Measurements from ENCODE around the gene TTK. TPM values are rescaled to one million over a fixed set of nuclear protein-coding genes. Genes with fewer than 3 reads are reported as not detected.

Gene TTK
- total RNA-seq, 3 donors from 2014 or later = 1.0 to 9.6 (median 2.4) TPM

DNA sequence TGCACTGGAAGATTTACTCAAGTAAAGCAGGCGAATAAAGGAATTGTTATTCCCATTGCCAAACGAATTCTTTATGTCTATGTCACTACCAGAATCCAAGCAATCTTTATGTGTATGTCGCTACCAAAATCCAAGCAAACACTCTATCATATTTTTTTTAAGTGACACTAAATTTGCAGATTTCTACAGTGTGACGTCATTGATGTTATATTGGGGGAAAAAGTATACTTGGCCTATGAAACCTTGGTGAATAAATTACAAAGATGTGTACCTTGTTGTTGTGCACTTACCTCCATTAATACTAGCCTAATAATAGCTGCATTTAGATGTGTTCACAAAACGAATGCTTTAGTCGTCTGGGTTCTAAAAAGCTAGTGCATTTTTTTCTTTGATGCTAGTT lies 957 bp downstream of the TTK start:
- no peaks in the 10 kb centered on the region for H3K4me1 ChIP-seq (ENCODE audit: low read depth)
- intact Hi-C loops (cut with DNase I, micrococcal nuclease) = no loop called here
- ATAC-seq (no peak), DNase-seq (no peak)
- TF ChIP-seq, protein P1, sequence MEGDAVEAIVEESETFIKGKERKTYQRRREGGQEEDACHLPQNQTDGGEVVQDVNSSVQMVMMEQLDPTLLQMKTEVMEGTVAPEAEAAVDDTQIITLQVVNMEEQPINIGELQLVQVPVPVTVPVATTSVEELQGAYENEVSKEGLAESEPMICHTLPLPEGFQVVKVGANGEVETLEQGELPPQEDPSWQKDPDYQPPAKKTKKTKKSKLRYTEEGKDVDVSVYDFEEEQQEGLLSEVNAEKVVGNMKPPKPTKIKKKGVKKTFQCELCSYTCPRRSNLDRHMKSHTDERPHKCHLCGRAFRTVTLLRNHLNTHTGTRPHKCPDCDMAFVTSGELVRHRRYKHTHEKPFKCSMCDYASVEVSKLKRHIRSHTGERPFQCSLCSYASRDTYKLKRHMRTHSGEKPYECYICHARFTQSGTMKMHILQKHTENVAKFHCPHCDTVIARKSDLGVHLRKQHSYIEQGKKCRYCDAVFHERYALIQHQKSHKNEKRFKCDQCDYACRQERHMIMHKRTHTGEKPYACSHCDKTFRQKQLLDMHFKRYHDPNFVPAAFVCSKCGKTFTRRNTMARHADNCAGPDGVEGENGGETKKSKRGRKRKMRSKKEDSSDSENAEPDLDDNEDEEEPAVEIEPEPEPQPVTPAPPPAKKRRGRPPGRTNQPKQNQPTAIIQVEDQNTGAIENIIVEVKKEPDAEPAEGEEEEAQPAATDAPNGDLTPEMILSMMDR (IDR thresholded peaks at IDR 0.05) = no peak
- H3K4me3 ChIP-seq = no peak overlapping the region
- no peaks in the 10 kb centered on the region for H3K9me3 ChIP-seq
- H3K36me3 ChIP-seq (ENCODE audit: low read depth) = no peaks in the 10 kb centered on the region

DNA sequence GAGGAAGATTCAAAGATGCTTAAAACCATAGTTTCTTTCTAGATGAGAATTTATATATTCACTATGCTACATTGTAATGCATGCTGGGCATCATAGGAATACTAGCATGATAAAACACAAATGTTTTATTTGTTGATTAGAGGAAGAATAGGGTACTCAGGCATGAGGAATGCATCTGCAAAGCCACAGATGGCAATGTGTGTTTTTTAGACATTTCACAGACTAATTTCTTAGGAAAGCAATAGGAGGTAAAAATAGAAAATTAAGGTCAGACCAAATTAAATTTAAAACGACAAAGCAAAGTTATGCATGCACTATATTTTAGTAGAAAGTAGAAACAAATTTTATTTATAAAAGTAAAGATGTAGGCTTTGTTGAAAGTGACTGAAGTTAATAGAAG lies 2.1 kb downstream of the TTK start:
- H3K4me1 ChIP-seq (ENCODE audit: low read depth) = no peaks in the 10 kb centered on the region
- no peaks in the 10 kb centered on the region for H3K9me3 ChIP-seq
- ATAC-seq (no peak), DNase-seq (no peak)
- intact Hi-C loops (cut with DNase I, micrococcal nuclease) = no loop called here
- no peak overlapping the region for H3K4me3 ChIP-seq
- no peaks in the 10 kb centered on the region for H3K36me3 ChIP-seq (ENCODE audit: low read depth)
- TF ChIP-seq, protein P1 (IDR thresholded peaks at IDR 0.05) = no peak

DNA sequence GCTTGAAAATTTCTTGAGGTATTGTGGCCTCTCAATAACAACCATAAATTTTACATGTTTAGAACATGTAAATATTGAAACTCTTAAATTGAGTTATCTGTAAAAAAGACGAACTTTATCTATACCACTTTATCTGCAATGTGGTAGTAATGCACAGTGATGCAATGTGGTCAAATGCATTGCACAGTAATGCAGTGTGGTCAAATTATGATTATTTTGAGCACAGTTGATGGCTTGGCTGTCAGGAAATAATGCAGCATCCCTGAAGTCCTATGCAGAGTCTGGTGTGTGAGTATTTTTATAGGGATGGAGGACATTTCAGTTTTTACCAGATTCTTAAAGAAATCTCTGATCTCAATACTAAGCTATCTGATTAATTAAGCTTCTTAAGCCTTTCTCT lies 5.1 kb downstream of the TTK start:
- H3K4me3 ChIP-seq = no peak overlapping the region
- ATAC-seq (no peak), DNase-seq (no peak)
- H3K36me3 ChIP-seq (ENCODE audit: low read depth) = no peaks in the 10 kb centered on the region
- no peaks in the 10 kb centered on the region for H3K4me1 ChIP-seq (ENCODE audit: low read depth)
- TF ChIP-seq, protein P1 (IDR thresholded peaks at IDR 0.05) = no peak
- no peaks in the 10 kb centered on the region for H3K9me3 ChIP-seq
- intact Hi-C loops (cut with DNase I, micrococcal nuclease) = no loop called here

DNA sequence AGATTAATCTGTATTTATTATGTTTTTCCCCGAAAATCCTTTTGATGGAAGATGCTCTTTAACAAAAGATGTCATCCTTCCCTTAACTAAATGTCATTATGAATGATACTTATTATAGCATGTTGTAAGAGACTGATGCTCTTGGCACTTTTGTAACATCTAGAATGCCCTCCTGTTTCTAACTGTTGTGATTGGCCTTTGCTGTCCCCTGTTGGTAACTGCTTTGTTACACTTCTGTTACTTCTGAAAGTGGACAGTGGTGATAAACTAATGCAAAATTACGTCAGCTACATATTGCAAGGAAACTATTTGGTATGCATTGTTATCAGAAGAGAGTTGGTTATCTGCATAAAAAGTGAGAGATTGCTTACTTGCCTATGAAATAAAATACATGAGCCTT lies 5.8 kb downstream of the TTK start:
- TF ChIP-seq, protein P1 (IDR thresholded peaks at IDR 0.05) = no peak
- ATAC-seq = no peak
- intact Hi-C loops (cut with DNase I, micrococcal nuclease) = no loop called here
- H3K4me1 ChIP-seq (ENCODE audit: low read depth) = no peaks in the 10 kb centered on the region
- H3K36me3 ChIP-seq (ENCODE audit: low read depth) = no peaks in the 10 kb centered on the region
- H3K4me3 ChIP-seq = no peak overlapping the region
- DNase-seq = no peak
- no peaks in the 10 kb centered on the region for H3K9me3 ChIP-seq

DNA sequence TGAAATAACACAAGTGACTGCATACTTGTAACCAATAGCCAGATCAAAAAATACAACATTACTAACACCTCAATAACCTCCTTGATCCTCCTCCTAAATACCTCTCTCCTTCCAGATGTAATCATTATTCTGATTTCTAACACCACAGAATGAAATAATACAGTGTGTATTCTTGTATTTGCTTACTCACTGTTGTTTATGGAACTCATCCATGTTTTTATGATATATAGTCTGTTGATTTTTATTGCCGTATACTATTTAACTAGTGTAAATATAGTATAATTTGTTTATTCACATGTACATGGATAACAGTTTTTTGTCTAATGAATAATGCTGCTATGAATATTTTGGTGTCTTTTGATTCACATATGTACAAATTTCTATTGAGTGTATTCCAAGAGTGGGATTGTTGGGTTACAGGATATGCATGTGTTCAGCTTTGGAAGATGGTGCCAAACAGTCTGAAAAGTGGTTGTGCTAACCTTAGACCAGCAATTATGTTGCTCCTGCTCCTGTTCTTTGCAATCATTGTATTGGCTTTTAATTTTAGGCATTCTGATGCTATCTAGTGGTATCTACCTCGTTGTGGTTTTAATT lies 11.5 kb downstream of the TTK start:
- TF ChIP-seq, protein P1 (IDR thresholded peaks at IDR 0.05) = no peak
- intact Hi-C loops (cut with DNase I, micrococcal nuclease) = no loop called here

More for the DNA sequence above, 11.5 kb downstream of the TTK start:
- Histone ChIP-seq H3K36me3 (ENCODE audit: low read depth) (no peaks in the 10 kb centered on the region), H3K4me1 (ENCODE audit: low read depth) (no peaks in the 10 kb centered on the region), H3K4me3 (no peak overlapping the region), H3K9me3 (no peaks in the 10 kb centered on the region)
- ATAC-seq (no peak), DNase-seq (no peak)

All from mucosa of descending colon (tissue), 3 donors.